GM21367 (cell line): Measurements from ENCODE around the gene LGALSL.
"Not testable (repeated sequence)": the region's sequence is repeated elsewhere in the genome, so short reads cannot be mapped to it uniquely, and the experiment has no call there.

Experiments
- ATAC-seq: cut with Tn5 transposase; IDR thresholded peaks from one replicate; pipeline ENCODE4 v1.9.1; 2021; ENCODE audit not compliant: unreplicated experiment

LGALSL gene

GRCh38 chr2:64442277-64442676, 11.7 kb upstream of the LGALSL start:
- no peak for ATAC-seq

GRCh38 chr2:64442801-64443429, 11.0 kb upstream of the LGALSL start:
- no peak for ATAC-seq

GRCh38 chr2:64445970-64446369, 8.0 kb upstream of the LGALSL start:
- ATAC-seq: not testable (repeated sequence)

GRCh38 chr2:64447317-64448040, 6.5 kb upstream of the LGALSL start:
- no peak for ATAC-seq

- no peak for ATAC-seq
Measured at GRCh38 chr2:64448041-64448426, 5.9 kb upstream of the LGALSL start.

GRCh38 chr2:64451051-64451450, 2.9 kb upstream of the LGALSL start:
- ATAC-seq: no peak

- ATAC-seq: peak; percentile 35
Measured at GRCh38 chr2:64454386-64455332, 697 bp downstream of the LGALSL start.

- no peak for ATAC-seq
Measured at GRCh38 chr2:64455545-64455944, 1.6 kb downstream of the LGALSL start.

- no peak for ATAC-seq
Measured at GRCh38 chr2:64456293-64456692, 2.3 kb downstream of the LGALSL start.

- no peak for ATAC-seq
Measured at GRCh38 chr2:64457524-64457923, 3.6 kb downstream of the LGALSL start.

- no peak for ATAC-seq
Measured at GRCh38 chr2:64459575-64459974, 5.6 kb downstream of the LGALSL start.

GRCh38 chr2:64460330-64460729, 6.4 kb downstream of the LGALSL start:
- ATAC-seq: no peak

- ATAC-seq: no peak
Measured at GRCh38 chr2:64461271-64462058, 7.5 kb downstream of the LGALSL start.

- ATAC-seq: no peak
Measured at GRCh38 chr2:64462171-64462570, 8.2 kb downstream of the LGALSL start.

GRCh38 chr2:64462940-64463700, 9.2 kb downstream of the LGALSL start:
- no peak for ATAC-seq

- no peak for ATAC-seq
Measured at GRCh38 chr2:64463781-64464180, 9.8 kb downstream of the LGALSL start.

- ATAC-seq: no peak
Measured at GRCh38 chr2:64466478-64467085, 12.6 kb downstream of the LGALSL start.

GRCh38 chr2:64467096-64467843, 13.3 kb downstream of the LGALSL start:
- no peak for ATAC-seq

GRCh38 chr2:64469261-64469660, 15.3 kb downstream of the LGALSL start:
- ATAC-seq: no peak
